HG02759 (cell line): ENCODE data around the gene CDK19.
A peak's percentile ranks its signal among the peaks of the same experiment; 100 is the strongest.
"Not testable (repeated sequence)": the region's sequence is repeated elsewhere in the genome, so short reads cannot be mapped to it uniquely, and the experiment has no call there.

Experiments used
- ATAC-seq: cut with Tn5 transposase; IDR thresholded peaks from one replicate; pipeline ENCODE4 v1.9.1; 2021; ENCODE audit warnings: mild to moderate bottlenecking, moderate library complexity; ENCODE audit not compliant: unreplicated experiment

Gene CDK19

DNA sequence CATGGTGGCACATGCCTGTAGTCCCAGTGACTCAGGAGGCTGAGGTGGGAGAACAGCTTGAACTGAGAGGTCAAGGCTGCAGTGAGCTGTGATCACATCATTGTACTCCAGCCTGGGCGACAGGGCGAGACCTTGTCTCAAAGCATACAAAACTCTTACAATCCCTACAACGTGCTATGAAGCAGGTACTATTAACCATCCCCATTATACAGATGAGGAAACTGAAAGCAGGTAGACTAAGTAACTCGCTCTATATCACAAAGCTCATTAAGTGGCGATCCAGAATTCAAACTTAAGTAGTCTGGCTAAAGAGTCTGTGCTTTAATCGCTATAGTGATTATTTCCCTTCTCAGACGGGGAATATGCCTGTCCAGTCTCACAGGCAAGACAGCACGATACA lies 54.7 kb downstream of the CDK19 start:
- no peak for ATAC-seq

DNA sequence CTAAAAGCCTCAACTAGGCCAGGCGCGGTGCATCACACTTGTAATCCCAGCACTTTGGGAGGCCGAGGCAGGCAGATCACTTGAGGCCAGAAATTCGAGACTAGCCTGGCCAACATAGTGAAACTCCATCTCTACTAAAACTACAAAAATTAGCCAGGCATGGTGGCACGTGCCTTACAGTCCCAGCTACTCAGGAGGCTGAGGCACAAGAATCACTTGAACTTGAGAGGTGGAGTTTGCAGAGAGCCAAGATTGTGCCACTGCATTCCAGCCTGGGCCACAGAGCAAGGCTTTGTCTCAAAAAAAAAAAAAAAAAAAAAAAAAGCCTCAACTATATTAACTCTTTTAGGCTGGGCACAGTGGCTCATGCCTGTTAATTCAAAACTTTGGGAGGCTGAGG lies 55.2 kb downstream of the CDK19 start:
- not testable (repeated sequence) for ATAC-seq

DNA sequence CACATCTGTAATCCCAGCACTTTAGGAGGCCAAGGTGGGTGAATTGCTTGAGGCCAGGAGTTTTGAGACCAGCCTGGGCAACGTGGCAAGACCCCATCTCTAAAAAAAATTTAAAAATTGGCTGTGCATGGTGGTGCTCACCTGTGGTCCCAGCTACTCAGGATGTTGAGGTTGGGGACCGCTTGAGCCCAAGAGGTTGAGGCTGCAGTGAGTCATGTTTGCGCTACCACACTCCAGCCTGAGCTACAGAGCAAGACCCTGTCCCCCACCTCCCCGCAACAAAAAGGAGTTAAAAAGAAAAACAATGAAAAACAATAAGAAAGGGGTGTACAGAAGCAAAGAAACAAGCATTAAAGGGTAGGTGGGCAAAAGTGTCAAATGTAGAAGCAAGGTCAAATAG lies 57.3 kb downstream of the CDK19 start:
- ATAC-seq: no peak

DNA sequence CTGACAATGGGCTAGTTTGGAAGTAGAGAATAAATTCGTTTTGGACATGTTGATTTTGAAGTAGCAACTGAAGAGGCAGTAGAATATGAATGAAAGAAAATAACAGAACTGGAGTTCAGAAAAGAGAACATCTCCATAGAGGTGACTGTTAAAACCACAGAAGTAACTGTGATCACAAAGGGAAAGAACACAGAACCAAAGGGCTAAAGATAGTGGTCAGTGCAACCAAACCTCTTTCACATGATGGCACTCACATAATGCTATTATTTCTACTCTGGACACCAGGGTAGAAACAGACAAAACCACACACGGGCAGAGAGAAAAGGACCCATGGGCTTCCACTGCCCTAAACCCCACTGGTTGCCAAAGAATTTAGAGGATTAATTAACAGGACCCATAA lies 58.5 kb downstream of the CDK19 start:
- ATAC-seq: peak; percentile 78

DNA sequence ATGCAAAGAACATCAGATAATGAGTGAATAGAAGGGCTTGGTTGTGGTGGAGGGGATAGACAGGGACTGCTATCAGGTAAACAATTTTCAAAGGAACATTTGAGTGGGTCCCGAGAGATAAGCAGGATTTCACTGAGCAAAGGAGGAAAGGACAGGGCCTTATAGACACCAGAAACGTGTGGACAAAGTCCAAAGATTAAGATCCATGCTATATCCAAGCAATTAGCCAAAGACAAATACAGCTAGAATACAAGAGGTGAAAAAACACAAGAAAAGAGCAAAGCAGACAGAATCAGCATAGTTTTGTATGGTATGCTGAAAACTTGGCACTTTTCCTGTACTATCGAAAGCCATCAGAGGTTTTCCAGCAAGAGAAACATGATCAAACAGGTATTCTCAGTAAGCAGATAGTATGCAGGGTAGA lies 59.8 kb downstream of the CDK19 start:
- no peak for ATAC-seq

DNA sequence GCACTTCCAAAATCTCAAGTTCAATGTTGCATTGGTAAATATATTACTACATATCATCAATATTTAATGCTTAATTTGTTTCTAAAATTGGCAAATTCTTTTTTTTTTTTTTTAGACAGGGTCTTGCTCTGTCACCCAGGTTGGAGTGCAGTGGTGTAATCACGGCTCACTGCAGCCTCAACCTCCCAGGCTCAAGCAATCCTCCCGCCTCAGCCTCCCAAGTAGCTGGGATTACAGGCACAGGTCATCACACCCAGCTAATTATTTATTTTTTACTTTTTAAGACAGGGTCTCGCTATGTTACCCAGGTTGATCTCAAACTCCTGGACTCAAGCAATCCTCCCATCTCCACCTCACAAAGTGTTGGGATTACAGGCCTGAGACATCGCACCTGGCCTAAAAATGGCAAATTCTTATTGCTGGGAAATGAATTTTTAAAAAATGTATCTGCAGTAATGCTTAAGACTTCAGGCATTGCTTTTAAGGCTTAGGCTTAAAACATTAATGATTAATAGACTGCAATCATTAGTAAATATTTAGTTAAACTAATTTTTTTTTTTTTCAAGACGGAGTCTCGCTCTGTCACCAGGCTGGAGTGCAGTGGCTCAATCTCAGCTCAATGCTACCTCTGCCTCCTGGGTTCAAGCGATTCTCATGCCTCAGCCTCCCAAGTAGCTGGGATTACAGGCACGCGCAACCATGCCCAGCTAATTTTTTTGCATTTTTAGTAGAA lies 61.2 kb downstream of the CDK19 start:
- not testable (repeated sequence) for ATAC-seq

DNA sequence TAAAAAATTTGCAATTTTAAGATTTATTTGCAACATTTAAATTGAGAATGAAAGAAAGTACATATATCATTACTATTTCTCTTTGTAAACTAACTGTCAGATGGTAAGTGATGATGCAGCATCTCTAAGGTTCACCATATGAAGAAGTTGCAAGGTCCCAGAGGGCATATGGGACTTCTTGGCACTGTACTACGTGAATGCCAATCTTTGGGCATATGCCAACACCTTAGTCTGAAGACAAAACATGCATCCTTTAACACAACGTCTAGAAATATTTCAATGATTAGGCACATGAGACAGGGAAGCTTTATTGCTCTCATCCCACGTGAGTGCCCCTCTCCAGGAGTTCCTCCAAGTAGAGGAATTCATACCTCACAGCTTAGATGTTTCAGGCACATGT lies 66.8 kb downstream of the CDK19 start:
- ATAC-seq: no peak

DNA sequence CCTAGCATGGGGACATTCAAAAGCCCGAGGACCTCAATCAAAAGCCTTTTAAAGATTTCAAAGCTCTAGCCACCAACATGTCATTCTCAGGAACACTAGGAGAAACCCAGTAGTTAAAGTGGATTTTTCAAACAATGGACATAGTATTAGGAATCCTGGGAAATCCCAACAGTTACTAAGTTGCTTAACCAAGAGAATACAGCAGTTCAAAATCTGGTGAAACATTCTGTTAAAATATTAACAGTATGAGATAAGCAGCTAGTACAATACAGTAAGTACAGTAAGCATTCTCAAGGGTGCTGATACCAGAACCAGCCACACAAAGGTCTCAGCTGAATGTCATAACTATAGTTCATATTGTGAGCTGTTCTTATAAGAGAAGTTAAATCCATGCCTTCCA lies 68.6 kb downstream of the CDK19 start:
- ATAC-seq: no peak

DNA sequence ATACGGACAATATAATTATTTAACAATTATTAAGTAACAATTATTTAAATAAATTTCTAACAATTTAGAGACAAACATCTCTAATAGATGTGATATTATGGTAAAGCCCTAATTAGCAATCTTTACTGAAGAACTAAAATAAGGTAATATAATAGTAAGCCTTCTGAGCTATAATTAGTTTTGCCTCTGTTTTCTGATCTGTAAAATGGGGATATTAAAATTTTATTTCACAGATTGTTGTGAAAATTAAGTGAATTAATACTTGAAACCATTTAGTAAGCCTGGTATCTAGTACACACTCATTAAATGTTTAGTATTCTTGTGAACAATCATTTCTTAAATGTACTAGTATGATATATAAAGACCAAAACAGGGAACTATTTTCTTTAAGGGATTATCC lies 70.3 kb downstream of the CDK19 start:
- ATAC-seq: no peak

DNA sequence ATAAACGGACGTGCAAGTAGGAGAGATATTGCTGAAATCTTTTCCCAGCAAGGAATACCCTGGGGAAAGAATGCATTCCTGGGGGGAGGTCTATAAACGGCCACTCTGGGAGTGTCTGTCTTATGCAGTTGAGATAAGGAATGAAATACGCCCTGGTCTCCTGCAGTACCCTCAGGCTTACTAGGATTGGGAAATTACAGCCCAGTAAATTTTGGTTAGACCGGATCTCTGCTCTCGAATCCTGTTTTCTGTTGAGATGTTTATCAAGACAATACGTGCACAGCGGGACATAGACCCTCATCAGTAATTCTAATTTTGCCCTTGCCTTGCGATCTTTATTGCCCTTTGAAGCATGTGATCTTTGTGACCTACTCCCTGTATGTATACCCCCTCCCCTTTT lies 72.7 kb downstream of the CDK19 start:
- not testable (repeated sequence) for ATAC-seq

DNA sequence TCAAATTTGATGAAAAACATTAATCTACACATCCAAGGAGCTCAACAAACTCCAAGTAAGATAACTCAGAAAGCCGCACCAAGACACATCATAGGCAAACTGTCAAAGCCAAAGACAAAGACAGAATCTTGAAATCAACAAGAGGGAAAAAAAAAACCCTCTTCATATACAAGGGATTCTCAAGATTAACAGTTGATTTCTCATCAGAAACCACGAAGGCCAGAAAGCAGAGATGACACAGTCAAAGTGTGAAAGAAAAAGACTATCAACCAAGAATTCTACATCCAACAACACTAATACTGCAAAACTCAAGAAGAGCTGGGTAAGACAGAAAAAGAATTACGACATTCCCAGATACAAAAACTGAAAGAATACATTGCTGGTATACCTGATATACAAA lies 73.8 kb downstream of the CDK19 start:
- no peak for ATAC-seq

DNA sequence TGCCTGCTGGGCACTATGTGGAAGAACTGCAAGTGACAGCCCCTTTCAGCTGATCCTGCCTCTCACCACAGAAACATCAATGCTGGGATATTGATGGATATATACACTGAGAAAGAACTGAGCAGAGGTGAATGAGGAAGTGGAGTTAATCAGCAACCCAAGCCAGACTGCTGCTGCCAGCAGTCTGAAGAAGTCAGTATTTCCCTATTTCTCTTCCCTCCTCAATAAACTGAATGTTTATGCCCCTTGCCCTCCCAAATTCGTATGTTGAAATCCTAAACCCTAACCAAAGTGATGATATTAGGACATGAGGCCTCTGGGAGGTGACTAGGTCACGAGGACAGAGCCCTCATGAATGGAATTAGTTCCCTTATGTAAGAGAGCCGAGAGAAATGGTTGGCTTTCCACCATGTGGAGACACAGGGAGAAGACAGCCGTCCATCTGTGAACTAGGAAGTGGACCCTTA lies 76.3 kb downstream of the CDK19 start:
- ATAC-seq: peak; percentile 82

DNA sequence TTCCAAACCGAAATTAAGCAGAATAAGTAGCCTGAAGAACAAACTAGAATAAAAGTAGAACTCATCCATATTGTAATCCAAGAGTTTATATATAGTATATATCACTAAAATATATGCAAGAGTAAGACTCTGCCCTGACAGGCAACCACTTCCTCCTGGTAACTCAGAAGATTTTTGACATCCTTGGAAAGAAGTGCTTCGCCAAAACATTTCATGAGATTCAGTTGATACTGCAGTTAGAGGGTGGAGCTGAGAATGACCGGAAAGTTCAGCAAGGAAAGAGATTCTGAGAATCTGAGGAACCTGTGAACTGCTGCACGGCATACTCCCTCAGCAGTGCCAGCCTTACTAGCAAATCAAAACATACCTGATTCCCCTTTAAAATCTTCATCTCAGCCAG lies 79.6 kb downstream of the CDK19 start:
- ATAC-seq: no peak

DNA sequence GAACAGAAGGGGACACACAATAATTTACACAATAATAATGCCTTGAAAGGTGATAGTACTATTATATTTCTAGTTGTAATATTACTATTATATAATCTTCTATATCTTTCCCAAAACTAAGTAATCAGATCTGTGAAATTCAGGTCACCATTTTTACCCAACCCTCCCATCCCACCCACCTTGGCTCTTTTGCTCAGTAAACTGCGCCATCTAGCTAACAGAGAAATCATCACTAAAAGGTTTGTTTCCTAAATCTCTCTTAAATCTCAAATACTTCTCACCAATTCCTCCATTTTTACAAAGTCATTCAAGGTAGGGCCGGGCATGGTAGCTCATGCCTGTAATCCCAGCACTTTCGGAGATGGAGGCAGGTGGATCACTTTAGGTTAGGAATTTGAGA lies 83.4 kb downstream of the CDK19 start:
- ATAC-seq: no peak

DNA sequence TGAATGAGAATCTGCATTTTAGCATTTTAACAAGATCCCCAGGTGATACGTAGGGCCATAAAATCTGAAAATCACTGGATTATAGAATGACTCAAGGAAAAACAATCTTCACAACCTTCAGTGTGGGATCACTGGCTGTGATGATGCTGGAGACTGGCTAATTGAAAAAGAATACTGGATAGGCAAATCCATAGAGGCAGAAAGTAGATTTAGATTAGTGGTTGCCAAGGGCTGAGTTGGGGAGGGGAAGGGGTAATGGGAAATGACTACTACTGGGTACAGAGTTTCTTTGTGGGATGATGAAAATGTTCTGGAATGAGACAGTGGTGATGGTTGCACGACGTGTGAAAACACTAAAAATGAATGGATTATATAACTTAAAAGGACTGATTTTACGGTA lies 84.1 kb downstream of the CDK19 start:
- ATAC-seq: no peak

DNA sequence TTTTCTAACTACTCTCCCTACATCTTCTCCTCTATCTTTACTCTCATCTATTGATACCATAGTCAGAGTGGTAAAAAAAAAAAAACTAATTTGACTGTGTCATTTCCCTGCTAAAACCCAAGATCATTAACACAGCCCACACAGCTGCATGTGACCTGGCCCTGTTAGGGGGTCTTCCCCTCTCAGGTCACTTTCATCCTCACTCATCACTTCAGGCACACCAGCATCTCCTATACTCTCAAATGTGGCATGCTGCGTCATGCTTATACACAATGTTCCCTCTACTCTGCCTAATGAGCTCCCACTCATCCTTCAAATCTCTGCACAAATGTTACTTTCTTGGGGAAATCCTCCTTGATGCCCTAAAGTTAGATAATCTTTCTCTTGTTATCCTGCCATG lies 86.8 kb downstream of the CDK19 start:
- peak; percentile 98 for ATAC-seq

DNA sequence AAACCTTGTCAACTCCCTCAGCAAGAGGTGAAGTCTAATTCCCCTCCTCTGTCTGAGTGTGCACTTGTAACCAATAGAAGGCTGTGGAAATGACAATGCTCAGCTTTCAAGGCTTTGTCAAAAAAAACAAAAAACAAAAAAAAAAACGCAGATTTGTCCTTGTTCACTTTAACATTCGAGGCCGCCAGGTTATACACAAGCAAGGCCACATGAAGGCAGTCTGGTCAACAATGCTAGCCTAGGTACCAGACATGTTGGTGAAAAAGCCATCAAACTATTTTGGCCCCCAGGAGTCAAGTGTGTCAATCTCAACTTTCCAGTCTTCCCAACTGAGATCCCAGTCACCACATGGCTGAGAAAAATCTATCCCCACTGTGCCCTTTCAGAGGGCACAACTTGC lies 92.3 kb downstream of the CDK19 start:
- ATAC-seq: no peak

DNA sequence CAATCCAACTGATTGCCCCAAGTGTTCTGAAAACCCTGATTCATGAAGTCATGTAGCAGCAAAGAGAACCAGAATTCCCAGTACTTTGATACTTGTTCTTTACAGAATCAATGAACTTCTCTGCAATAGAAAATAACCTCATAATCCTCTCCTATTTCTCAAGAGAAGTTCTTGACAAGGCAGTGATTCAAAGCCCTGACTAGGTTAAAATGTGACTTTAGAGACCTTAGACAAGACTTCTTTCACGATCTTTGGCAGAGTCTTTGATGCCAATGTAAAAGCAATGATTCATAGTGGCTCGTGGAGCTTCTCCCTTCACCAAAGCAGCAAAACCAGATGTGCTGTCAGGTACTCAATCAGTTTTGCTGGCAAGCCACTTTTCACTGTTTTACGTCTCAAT lies 95.2 kb downstream of the CDK19 start:
- no peak for ATAC-seq

DNA sequence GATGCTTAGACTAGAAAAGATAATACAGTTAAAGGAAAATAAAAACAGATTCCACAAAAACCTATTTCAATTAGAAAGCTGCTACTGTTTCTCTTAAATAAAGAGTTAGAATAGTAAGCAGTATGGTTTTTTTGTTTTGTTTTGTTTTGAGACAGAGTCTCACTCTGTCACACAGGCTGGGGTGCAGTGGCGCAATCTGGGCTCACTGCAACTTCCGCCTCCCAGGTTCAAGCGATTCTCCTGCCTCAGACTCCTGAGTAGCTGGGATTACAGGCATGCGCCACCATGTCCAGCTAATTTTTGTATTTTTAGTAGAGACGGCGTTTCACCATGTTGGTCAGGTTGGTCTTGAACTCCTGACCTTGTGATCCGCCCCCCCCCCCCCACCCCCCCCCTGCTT lies 95.7 kb downstream of the CDK19 start:
- ATAC-seq: not testable (repeated sequence)

DNA sequence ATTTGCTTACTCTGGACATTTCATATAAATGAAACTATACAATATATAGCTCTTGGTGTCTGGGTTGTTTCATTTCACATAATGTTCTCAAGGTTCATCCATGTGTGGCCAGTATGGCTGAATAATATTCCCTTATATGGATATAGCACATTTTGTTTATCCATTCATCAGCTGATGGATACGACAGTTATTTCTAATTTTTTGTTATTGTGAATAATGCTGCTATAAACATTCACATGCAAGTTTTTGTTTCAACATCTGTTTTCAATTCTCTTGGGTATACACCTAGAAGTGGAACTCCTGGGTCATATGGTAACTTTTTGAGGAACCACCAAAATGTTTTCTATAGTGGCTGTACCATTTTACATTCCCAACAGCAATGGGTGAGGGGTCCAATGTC lies 101.1 kb downstream of the CDK19 start:
- no peak for ATAC-seq

DNA sequence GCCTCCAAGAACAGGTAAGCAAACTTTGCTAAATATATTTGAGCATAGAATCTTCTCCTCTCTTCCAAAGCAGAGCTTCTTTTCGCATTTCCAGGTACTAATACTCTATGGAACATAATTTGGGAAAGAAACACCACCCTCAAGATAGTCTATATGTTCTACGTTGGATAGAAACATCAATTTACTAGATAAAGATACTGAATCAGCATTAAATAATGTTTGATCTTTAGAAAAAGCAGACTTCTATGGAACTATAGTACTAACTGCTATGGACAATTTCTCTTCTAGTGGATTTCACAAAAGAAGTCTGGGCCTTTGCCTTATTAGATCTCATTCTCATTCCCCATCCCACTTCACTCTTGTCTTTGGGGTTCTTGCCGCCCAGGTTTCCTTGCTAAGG lies 103.0 kb downstream of the CDK19 start:
- no peak for ATAC-seq

DNA sequence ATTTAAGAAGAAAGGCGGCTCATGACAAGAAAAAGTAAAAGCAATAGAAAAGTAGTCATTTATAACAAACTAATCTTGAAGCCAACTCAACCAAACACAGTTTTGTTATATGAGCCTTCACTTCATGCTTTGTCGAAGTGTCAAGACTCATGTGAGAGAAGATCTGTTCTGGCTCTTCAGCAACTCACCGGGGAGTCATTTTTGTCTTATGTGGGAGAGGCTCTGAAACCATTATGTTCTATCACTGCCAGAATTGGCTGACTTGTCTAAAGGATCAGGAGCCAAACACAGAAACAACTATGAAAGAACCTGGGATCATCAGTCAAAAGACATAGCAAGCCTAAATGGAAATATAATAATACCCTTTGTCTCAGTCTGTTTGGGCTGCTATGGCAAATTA lies 105.2 kb downstream of the CDK19 start:
- no peak for ATAC-seq

DNA sequence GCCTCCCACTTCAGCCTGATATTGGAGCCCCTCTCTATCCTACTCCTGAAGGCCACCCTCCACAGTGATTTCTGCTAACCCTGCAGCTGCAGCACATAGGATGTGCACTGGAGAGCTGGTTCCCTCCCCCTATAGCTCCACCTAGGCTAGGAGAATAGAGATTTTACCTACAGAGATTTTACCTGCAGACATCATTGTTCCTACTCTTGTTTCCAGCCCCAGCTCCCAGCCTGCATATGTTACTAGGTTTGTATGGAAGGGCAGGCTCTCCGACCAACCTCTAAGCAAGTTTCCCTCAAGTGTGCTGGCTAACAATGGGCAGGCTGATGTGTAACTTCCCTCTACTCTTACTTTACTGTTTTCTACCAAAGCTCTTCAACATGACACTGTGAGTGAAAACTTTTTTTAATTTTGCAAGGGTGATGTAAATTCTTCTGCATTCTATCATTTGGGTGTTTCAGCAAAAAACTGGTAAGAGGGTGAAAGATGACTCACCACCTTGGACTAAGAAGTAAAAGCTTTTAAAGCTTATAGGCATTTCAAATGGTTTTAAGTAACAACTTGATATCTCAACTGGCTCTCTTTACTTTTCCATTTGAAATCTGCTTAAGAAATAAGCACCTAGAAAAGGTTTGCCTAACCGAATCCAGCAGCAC lies 106.8 kb downstream of the CDK19 start:
- ATAC-seq: no peak
